HepG2 (cell line): ENCODE results near the gene THRAP3. TPM values are rescaled to one million over a fixed set of nuclear protein-coding genes. Genes with fewer than 3 reads are reported as not detected.
A peak's percentile ranks its signal among the peaks of the same experiment; 100 is the strongest.

Experiments used
- ARNTL ChIP-seq: sonication (generic); formaldehyde crosslinking; IDR thresholded peaks from 2 replicates; pipeline ENCODE4 v1.4.0; 2020; ENCODE audit warnings: mild to moderate bottlenecking, missing genetic modification reagents
- CREM ChIP-seq, 2 experiments: sonication (generic) in 1 of 2; formaldehyde crosslinking in 1 of 2; IDR thresholded peaks; 2 replicates each; pipeline versions ENCODE4 v1.4.0 to v1.6.1; 2016 to 2020; ENCODE audit warnings: antibody characterized with exemption in 1 of 2, mild to moderate bottlenecking in 1 of 2, missing genetic modification reagents in 1 of 2
- DMAP1 ChIP-seq: IDR thresholded peaks from 2 replicates; pipeline ENCODE4 v1.6.1; 2016
- MIER2 ChIP-seq: IDR thresholded peaks from 2 replicates; pipeline ENCODE4 v1.6.1; 2016; ENCODE audit warnings: missing biosample characterization, missing genetic modification reagents
- MNT ChIP-seq: fragments of 450-650 bp; IDR thresholded peaks from 2 replicates; pipeline ENCODE4 v1.6.1; 2016
- NR2F1 ChIP-seq, 2 experiments: fragments of 450-650 bp in 1 of 2; formaldehyde crosslinking in 1 of 2; IDR thresholded peaks; 2 replicates each; pipeline versions ENCODE4 v1.5.0 to v1.6.1; 2016 to 2020; ENCODE audit warnings: mild to moderate bottlenecking in 1 of 2, missing compliant biosample characterization in 1 of 2, missing genetic modification reagents in 1 of 2, moderate library complexity in 1 of 2
- SOX13 ChIP-seq, 3 experiments: fragments of 450-650 bp in 1 of 3; sonication (generic) in 1 of 3; formaldehyde crosslinking in 1 of 3; IDR thresholded peaks in 2 of 3; conservative IDR thresholded peaks in 1 of 3; 2 replicates each; pipeline versions ENCODE4 v1.5.0 to v1.6.1; 2016 to 2020; ENCODE audit warnings: antibody characterized with exemption in 1 of 3, mild to moderate bottlenecking in 1 of 3, missing compliant biosample characterization in 1 of 3, missing genetic modification reagents in 1 of 3, moderate library complexity in 1 of 3
- STAG1 ChIP-seq: sonication (generic); formaldehyde crosslinking; IDR thresholded peaks from 2 replicates; pipeline ENCODE4 v1.4.0; 2020; ENCODE audit warnings: missing genetic modification reagents
- TFDP1 ChIP-seq: IDR thresholded peaks from 2 replicates; pipeline ENCODE4 v1.6.1; 2016; ENCODE audit warnings: missing compliant biosample characterization, missing genetic modification reagents, borderline replicate concordance
- TRAFD1 ChIP-seq: sonication (generic); formaldehyde crosslinking; IDR thresholded peaks from 2 replicates; pipeline ENCODE4 v1.5.1; 2020; ENCODE audit warnings: missing genetic modification reagents, mild to moderate bottlenecking, borderline replicate concordance
- YEATS2 ChIP-seq: sonication (generic); formaldehyde crosslinking; IDR thresholded peaks from 2 replicates; pipeline ENCODE4 v1.4.0; 2020; ENCODE audit warnings: missing genetic modification reagents, borderline replicate concordance
- ZBTB38 ChIP-seq: sonication (generic); formaldehyde crosslinking; IDR thresholded peaks from 2 replicates; pipeline ENCODE4 v1.5.1; 2020; ENCODE audit warnings: mild to moderate bottlenecking, missing genetic modification reagents
- ZBTB8A ChIP-seq: sonication (generic); formaldehyde crosslinking; IDR thresholded peaks from 2 replicates; pipeline ENCODE4 v1.4.0; 2020; ENCODE audit warnings: mild to moderate bottlenecking, low read depth, missing genetic modification reagents, borderline replicate concordance
- ZNF121 ChIP-seq: sonication (generic); formaldehyde crosslinking; IDR thresholded peaks from 2 replicates; pipeline ENCODE4 v1.5.0; 2020; ENCODE audit warnings: mild to moderate bottlenecking, missing genetic modification reagents
- ZNF124 ChIP-seq: sonication (generic); formaldehyde crosslinking; IDR thresholded peaks from 2 replicates; pipeline ENCODE4 v1.4.0; 2020; ENCODE audit warnings: missing genetic modification reagents
- ZNF275 ChIP-seq: sonication (generic); formaldehyde crosslinking; IDR thresholded peaks from 2 replicates; pipeline ENCODE4 v1.8.0; 2022; ENCODE audit warnings: missing genetic modification reagents, mild to moderate bottlenecking, inconsistent platforms, borderline replicate concordance
- ZNF609 ChIP-seq: sonication (generic); formaldehyde crosslinking; IDR thresholded peaks from 2 replicates; pipeline ENCODE4 v1.4.0; 2020; ENCODE audit warnings: mild to moderate bottlenecking, missing genetic modification reagents, borderline replicate concordance
- ZZZ3 ChIP-seq: sonication (generic); formaldehyde crosslinking; IDR thresholded peaks from 2 replicates; pipeline ENCODE4 v1.4.0; 2020; ENCODE audit warnings: missing genetic modification reagents, mild to moderate bottlenecking, borderline replicate concordance
- polyA plus RNA-seq, 8 experiments: library from polyadenylated mRNA; depleted of rRNA in 3 of 8; stranded (reverse) in 7 of 8; unstranded in 1 of 8; fragments of >200 nt; fragmentation: Illumina TruSeq in 4 of 8; extraction: Trizol in 4 of 8; gene quantifications; 2 replicates each; pipeline versions ENCODE4 v1.2.1 to v1.2.3, GENCODE V29; 2011 to 2016; ENCODE audit warnings: low read depth in 4 of 8, missing spikeins in 1 of 8, mixed read lengths in 1 of 8; ENCODE audit not compliant: insufficient read depth in 1 of 8
- total RNA-seq, 5 experiments: library from RNA; depleted of rRNA; stranded (reverse); fragments of >200 nt; fragmentation: Illumina TruSeq; extraction: Trizol; gene quantifications; 2 replicates each; pipeline ENCODE4 v1.2.3, GENCODE V29; 2016; ENCODE audit warnings: low read depth in 1 of 5

The THRAP3 gene
- total and polyA plus RNA-seq, 2 of the 13 experiments (the other 11 are each of a cell fraction or from before 2014, with no cell fraction given): 45.0 to 92.6 TPM

- peak; percentile 94 for TF ChIP-seq ZNF609
- 0 out of 2 replicates have a peak, but pooled peaks have one; percentile 19 for TF ChIP-seq ZNF275 (CRISPR knock-in tag)
- peak; percentile 23; the same call in 1 of the 2 replicates for TF ChIP-seq SOX13 (IDR thresholded peaks at IDR 0.05)
- TF ChIP-seq SOX13 (CRISPR knock-in tag; conservative IDR thresholded peaks at IDR 0.05 in 1 of 2, IDR thresholded peaks at IDR 0.05 in 1 of 2): peak in 1 of 2 experiments; percentile 87; a peak in 2 of 4 replicates
- peak; percentile 82 for TF ChIP-seq MNT
- peak; percentile 96 for TF ChIP-seq ZNF121 (CRISPR knock-in tag)
- TF ChIP-seq ZNF124 (CRISPR knock-in tag): peak; percentile 65; the same call in 1 of the 2 replicates
- TF ChIP-seq DMAP1 (CRISPR knock-in tag): peak; percentile 77; the same call in 1 of the 2 replicates
- TF ChIP-seq YEATS2 (CRISPR knock-in tag): peak; percentile 43; the same call in 1 of the 2 replicates
- TF ChIP-seq ZBTB8A (CRISPR knock-in tag): no peak
- peak; percentile 69; the same call in 1 of the 2 replicates for TF ChIP-seq ZBTB38 (CRISPR knock-in tag)
- TF ChIP-seq STAG1: peak; percentile 30
- no peak for TF ChIP-seq NR2F1 (CRISPR knock-in tag; IDR thresholded peaks at IDR 0.05)
- TF ChIP-seq TFDP1 (CRISPR knock-in tag): peak; percentile 29; the same call in 1 of the 2 replicates
- peak; percentile 94 for TF ChIP-seq ARNTL (CRISPR knock-in tag)
- TF ChIP-seq MIER2 (CRISPR knock-in tag): 0 out of 2 replicates have a peak, but pooled peaks have one; percentile 52
- peak; percentile 87 for TF ChIP-seq CREM (IDR thresholded peaks at IDR 0.05)
- TF ChIP-seq CREM (CRISPR knock-in tag; IDR thresholded peaks at IDR 0.05): no peak
- no peak for TF ChIP-seq ZZZ3 (CRISPR knock-in tag)
- no peak for TF ChIP-seq TRAFD1 (CRISPR knock-in tag)
Measured at GRCh38 chr1:36269408-36269838, 45.2 kb downstream of the THRAP3 start (continued).
